ENCODE measurements around the gene SCAMP3. TPM values are rescaled to one million over a fixed set of nuclear protein-coding genes. Genes with fewer than 3 reads are reported as not detected.
"Not testable (repeated sequence)": the region's sequence is repeated elsewhere in the genome, so short reads cannot be mapped to it uniquely, and the experiment has no call there.

SCAMP3 gene
- 69.7 TPM for total RNA-seq
- long read RNA-seq, transcript SCAMP3-201 (9 exons, 1,446 nt): major isoform, 137 of 237 reads
- long read RNA-seq, transcript SCAMP3-202 (8 exons, 1,537 nt): minor isoform, 42 of 237 reads
- long read RNA-seq, partial matches to known transcripts: 20 of 237 reads
- long read RNA-seq, other reads (novel, unspliced or antisense): 37 of 237 reads

- DNase-seq (ENCODE audit: low spot score): peak; percentile 95
These were observed at the start of gene SCAMP3 for GRCh38 chr1:155261852-155262673. SCAMP3 (minus strand) TSS chr1:155262360; CDS start chr1:155262151, 209 bp downstream.

GRCh38 chr1:155309423-155310021 is 47.4 kb upstream of the SCAMP3 start:
- no peak for DNase-seq (ENCODE audit: low spot score)

- peak; percentile 100 for DNase-seq (ENCODE audit: low spot score)
These were observed 46.6 kb upstream of the SCAMP3 start, which contains the start of gene FDPS for GRCh38 chr1:155308493-155309422. FDPS (plus strand) TSS chr1:155308866; CDS start chr1:155309790, 924 bp downstream.

- no peak for DNase-seq (ENCODE audit: low spot score)
These were observed 45.1 kb upstream of the SCAMP3 start for GRCh38 chr1:155307247-155307740.

GRCh38 chr1:155305881-155306391 is 43.8 kb upstream of the SCAMP3 start:
- no peak for DNase-seq (ENCODE audit: low spot score)

- no peak for DNase-seq (ENCODE audit: low spot score)
These were observed 42.5 kb upstream of the SCAMP3 start for GRCh38 chr1:155304558-155305063.

GRCh38 chr1:155301342-155301841 is 39.2 kb upstream of the SCAMP3 start, which contains the start of gene PKLR:
PKLR (minus strand) TSS chr1:155301438; CDS start chr1:155301395, 43 bp downstream.
- DNase-seq (ENCODE audit: low spot score): no peak

GRCh38 chr1:155300553-155301329 is 38.6 kb upstream of the SCAMP3 start:
- DNase-seq (ENCODE audit: low spot score): no peak

GRCh38 chr1:155300024-155300423 is 37.9 kb upstream of the SCAMP3 start:
- no peak for DNase-seq (ENCODE audit: low spot score)

- DNase-seq (ENCODE audit: low spot score): no peak
These were observed 35.2 kb upstream of the SCAMP3 start for GRCh38 chr1:155297384-155297783.

GRCh38 chr1:155296661-155297060 is 34.5 kb upstream of the SCAMP3 start:
- no peak for DNase-seq (ENCODE audit: low spot score)

- no peak for DNase-seq (ENCODE audit: low spot score)
These were observed 33.7 kb upstream of the SCAMP3 start for GRCh38 chr1:155295942-155296267.

GRCh38 chr1:155295183-155295941 is 33.2 kb upstream of the SCAMP3 start:
- no peak for DNase-seq (ENCODE audit: low spot score)

- DNase-seq (ENCODE audit: low spot score): no peak
These were observed 32.5 kb upstream of the SCAMP3 start for GRCh38 chr1:155294520-155295182.

GRCh38 chr1:155293086-155293749 is 31.1 kb upstream of the SCAMP3 start:
- no peak for DNase-seq (ENCODE audit: low spot score)

GRCh38 chr1:155291006-155291405 is 28.8 kb upstream of the SCAMP3 start:
- DNase-seq (ENCODE audit: low spot score): not testable (repeated sequence)

- no peak for DNase-seq (ENCODE audit: low spot score)
These were observed 25.9 kb upstream of the SCAMP3 start for GRCh38 chr1:155287987-155288543.
